Heart left ventricle (tissue), 13 donors: ENCODE measurements around the gene STK24.

Experiments
- POLR2A ChIP-seq, 2 donors: fragments of 450-650 bp; IDR thresholded peaks; one replicate each; pipeline ENCODE4 v1.6.1; 2017; ENCODE audit warnings: antibody characterized with exemption in 2 of 2, mild to moderate bottlenecking in 2 of 2, moderate library complexity in 2 of 2
- TF ChIP-seq, protein P1 (sequence below), 12 donors: fragments of 200-600 bp; sonication (generic) in 4 of 12; IDR thresholded peaks; one replicate each; pipeline versions ENCODE4 v1.5.0 to v1.8.0; 2018 to 2022; ENCODE audit warnings: antibody characterized with exemption in 12 of 12, mild to moderate bottlenecking in 5 of 12
- donor health status: ischemic (EF 13 %, LVEDD 7.1; RV severe dilation, severe dysfunction).
- donor health status: DM: no; HTN: yes; CAD: no.
- donor health status: DM: no; HTN: no; CAD: no.
- donor health status: ischemic (EF 25% LVEDD 6.9; RV normal size, moderate dysfunction).
- donor health status: ischemic (EF 25% LVEDD 5.7; RV mildly dilated, moderate dysfunction).
- donor health status: ischemic (EF 35%, LVEDD 5.7; RV mildly dilated, moderate dysfunction).
- donor health status: nonischemic (EF 11% LVEDD 7.7; RV severe dilation, severe dysfunction).
- donor health status: DM: yes; HTN: yes; CAD: no.
- donor health status: PGD.
- donor health status: ischemic (EF 29% LVEDD 5.4; RV normal size, mild dysfunction).
- donor health status: nonischemic (EF 23%, LVEDD 6.1; RV moderate dilation, normal function).

DNA sequence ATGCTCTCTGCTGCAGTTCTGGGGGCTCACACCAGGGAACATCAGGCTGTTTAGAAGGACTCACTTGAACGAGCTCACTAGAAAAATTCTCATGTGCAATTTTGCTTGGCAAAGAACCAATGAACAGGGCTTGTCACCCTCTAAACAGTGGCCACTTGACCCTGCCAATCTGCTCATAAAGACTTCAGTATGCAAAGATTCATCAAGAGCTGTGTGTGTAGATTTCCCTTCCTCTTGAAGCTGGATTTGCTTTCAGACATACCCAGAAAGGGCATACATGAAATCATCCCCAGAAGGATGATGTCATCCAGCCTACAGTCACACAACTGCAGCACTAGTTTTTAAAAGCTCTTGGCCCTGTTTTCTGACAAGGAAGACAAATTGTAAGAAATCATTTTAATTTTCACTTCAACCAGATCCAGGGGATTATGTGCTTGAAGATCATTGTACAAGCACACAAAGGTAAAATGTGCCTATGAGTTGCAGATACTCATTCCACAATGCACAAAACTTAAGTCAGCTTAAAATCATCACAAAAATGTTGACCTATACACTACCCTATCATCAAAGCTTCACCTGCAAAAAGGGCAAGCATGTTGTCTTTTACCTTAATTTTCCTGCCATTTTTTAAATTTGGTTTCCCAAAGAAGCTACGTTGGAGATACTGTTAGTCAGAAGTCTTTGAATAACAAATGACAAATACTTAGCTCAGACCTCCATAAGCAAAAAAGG is 5.2 kb upstream of the STK24 start:
- TF ChIP-seq POLR2A (IDR thresholded peaks at IDR 0.05), result no peak
- TF ChIP-seq, protein P1, sequence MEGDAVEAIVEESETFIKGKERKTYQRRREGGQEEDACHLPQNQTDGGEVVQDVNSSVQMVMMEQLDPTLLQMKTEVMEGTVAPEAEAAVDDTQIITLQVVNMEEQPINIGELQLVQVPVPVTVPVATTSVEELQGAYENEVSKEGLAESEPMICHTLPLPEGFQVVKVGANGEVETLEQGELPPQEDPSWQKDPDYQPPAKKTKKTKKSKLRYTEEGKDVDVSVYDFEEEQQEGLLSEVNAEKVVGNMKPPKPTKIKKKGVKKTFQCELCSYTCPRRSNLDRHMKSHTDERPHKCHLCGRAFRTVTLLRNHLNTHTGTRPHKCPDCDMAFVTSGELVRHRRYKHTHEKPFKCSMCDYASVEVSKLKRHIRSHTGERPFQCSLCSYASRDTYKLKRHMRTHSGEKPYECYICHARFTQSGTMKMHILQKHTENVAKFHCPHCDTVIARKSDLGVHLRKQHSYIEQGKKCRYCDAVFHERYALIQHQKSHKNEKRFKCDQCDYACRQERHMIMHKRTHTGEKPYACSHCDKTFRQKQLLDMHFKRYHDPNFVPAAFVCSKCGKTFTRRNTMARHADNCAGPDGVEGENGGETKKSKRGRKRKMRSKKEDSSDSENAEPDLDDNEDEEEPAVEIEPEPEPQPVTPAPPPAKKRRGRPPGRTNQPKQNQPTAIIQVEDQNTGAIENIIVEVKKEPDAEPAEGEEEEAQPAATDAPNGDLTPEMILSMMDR (IDR thresholded peaks at IDR 0.05), result no peak
